ENCODE results near the gene TRIM69. TPM values are rescaled to one million over a fixed set of nuclear protein-coding genes. Genes with fewer than 3 reads are reported as not detected.

The TRIM69 gene
- total RNA-seq, result 7.9 and 10.1 TPM in 2 replicates

GRCh38 chr15:44736181-44736765 is at the start of gene TRIM69:
TSS of gene TRIM69 (plus strand) at chr15:44736528. CDS start at chr15:44736705, 177 bp downstream.

DNA sequence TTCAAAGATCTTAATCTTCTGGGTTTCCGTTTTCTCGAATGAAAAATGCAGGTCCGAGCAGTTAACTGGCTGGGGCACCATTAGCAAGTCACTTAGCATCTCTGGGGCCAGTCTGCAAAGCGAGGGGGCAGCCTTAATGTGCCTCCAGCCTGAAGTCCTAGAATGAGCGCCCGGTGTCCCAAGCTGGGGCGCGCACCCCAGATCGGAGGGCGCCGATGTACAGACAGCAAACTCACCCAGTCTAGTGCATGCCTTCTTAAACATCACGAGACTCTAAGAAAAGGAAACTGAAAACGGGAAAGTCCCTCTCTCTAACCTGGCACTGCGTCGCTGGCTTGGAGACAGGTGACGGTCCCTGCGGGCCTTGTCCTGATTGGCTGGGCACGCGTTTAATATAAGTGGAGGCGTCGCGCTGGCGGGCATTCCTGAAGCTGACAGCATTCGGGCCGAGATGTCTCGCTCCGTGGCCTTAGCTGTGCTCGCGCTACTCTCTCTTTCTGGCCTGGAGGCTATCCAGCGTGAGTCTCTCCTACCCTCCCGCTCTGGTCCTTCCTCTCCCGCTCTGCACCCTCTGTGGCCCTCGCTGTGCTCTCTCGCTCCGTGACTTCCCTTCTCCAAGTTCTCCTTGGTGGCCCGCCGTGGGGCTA is 25.1 kb upstream of the TRIM69 start, which contains the start of the genes B2M and PATL2:
Gene B2M, plus strand, starts transcription at position 422 of the 647 bp plus-strand sequence. Its CDS starts 30 bp downstream, at position 452.
Gene PATL2, minus strand, starts transcription at position 228 of the 647 bp plus-strand sequence. CDS start 34,833 bp downstream, outside the sequence.

Other genes with a start within 250 kb of the TRIM69 start
- gene EIF3J, start 199.4 kb upstream of the TRIM69 start, total RNA-seq, result 33.9 and 36.4 TPM in 2 replicates
- gene SPG11, start 72.9 kb upstream of the TRIM69 start, total RNA-seq, result 25.9 and 28.2 TPM in 2 replicates
- 0.10 and 0.12 TPM in 2 replicates for gene PATL2, start 25.2 kb upstream of the TRIM69 start, total RNA-seq
- gene B2M, start 25.0 kb upstream of the TRIM69 start, total RNA-seq, result 3,479 and 3,733 TPM in 2 replicates
- not detected in 2 replicates for gene TERB2, start 220.2 kb downstream of the TRIM69 start, total RNA-seq